Measurements from ENCODE around the gene HOXC11.

Gene HOXC11

DNA sequence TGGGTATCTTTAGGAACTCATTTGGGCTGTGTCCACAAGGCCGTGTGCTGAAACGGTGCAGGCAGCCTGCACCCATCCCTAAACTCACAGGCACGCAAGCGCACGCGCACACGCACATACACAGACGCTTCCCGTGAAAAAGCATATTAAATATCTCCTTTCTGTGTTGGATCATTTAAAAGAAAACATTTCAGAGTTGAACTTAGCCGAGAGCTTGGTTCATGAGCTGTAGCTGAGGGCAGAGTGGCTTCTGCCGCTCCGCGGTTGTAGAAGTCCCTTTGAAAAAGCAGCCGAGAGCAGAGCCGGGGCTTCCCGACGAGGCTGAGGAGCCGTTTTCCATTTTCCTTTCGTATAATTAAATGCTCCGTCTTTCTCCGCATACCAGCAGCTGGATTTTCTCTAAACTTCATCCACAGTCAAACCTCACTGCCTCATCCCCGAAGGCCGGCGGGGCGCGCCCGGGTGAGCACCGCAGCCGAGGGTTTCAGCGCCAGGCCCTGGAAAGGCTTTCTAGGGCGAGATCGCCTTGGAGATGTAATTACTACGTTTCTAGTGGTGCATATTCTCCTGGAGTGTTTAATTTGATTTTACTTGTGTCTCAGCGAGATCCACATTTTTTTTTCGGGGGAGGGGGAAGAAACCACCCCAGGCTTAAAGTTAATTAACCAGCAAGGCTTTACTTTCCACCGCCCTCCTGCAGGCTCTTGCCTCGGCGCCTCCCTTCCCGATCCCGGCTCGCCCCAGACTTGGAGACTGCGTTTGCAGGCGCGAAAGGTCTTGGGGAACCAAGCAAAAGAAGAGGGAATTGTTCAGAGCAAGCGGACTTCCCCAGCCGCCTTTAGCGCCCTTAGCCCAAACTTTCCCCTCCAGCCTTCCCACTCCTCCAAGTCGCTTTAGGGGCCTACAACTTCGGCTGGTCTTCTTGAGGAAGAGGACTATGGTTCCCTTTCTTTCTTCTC lies 37.3 kb upstream of the HOXC11 start:
- DNase-seq (ENCODE audit: insufficient read length, low spot score): no peak
- TF ChIP-seq TAF1 (IDR thresholded peaks at IDR 0.05; ENCODE audit: low read depth, low read length) (no peak), POLR2A (IDR thresholded peaks at IDR 0.05; ENCODE audit: low read depth, low read length) (no peak), POLR2AphosphoS5 (IDR thresholded peaks at IDR 0.05; ENCODE audit: low read depth, low read length) (no peak), POU2F2 (IDR thresholded peaks at IDR 0.05; ENCODE audit: low read depth, low read length) (no peak), SPI1 (IDR thresholded peaks at IDR 0.05; ENCODE audit: low read depth, low read length) (no peak), PAX5 (IDR thresholded peaks at IDR 0.05; ENCODE audit: insufficient read depth, low read length, severe bottlenecking) (no peak)
- no peak for FAIRE-seq

DNA sequence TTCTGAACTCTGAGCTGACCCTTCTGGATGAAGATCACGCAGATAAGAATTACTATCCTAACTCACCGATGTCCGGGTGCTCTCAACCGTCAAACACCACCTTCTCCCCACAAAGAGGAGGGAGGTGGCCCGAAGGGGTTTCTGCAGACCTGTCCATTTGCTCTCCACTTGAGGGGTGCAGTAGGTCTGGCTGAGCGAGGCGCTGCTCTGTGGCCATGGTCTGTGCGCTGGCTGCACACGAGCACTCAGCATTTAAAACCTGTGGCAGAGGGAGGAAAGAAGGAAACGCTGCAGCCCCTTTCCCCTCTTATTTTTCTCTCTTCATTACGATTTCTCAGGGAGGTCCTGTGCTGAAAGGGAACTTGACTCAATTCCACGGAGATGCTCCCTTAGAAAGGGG lies 35.8 kb upstream of the HOXC11 start:
- no peak for DNase-seq (ENCODE audit: insufficient read length, low spot score)
- no peak for TF ChIP-seq SPI1 (IDR thresholded peaks at IDR 0.05; ENCODE audit: low read depth, low read length)
- no peak for TF ChIP-seq POLR2A (IDR thresholded peaks at IDR 0.05; ENCODE audit: low read depth, low read length)
- TF ChIP-seq PAX5 (IDR thresholded peaks at IDR 0.05; ENCODE audit: insufficient read depth, low read length, severe bottlenecking): no peak
- TF ChIP-seq POLR2AphosphoS5 (IDR thresholded peaks at IDR 0.05; ENCODE audit: low read depth, low read length): no peak
- TF ChIP-seq TAF1 (IDR thresholded peaks at IDR 0.05; ENCODE audit: low read depth, low read length): no peak
- no peak for TF ChIP-seq POU2F2 (IDR thresholded peaks at IDR 0.05; ENCODE audit: low read depth, low read length)
- FAIRE-seq: no peak

DNA sequence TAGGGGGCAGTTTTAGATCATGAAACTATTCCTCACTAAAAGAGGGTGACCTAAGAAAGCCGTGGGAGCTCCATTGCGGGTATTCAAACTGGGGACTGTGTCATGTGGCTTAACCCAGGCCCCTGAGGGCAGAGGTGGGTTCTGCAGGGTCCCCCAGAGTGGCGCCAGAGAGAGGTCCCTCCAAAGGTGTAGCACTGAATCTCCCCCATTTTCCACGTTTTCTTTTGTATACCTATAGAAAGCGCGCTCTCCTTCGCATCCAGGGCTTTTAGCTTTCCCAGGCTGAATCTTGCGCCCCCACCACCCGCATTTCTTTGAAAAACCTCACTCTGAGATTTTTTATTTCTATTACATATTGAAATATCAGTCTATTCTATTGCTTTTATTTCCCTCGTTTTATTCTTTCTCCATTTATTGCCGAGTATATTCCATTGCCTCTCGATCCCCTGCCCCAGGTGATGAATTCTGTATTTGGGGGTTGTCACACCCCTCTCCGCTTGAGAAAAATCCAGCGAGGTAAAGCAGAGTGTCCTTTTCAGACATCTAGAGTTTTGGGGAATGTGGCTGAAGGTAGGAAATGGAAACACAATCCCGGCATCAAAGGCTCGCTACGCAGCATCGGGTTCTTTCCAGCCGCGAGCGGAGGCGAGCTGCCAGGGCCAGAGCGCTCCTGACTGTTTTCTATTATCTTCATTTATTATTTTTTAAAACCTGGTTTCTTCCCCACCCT lies 35.2 kb upstream of the HOXC11 start:
- TF ChIP-seq POLR2A (IDR thresholded peaks at IDR 0.05; ENCODE audit: low read depth, low read length) (no peak), SPI1 (IDR thresholded peaks at IDR 0.05; ENCODE audit: low read depth, low read length) (no peak)
- FAIRE-seq: no peak
- DNase-seq (ENCODE audit: insufficient read length, low spot score): no peak

DNA sequence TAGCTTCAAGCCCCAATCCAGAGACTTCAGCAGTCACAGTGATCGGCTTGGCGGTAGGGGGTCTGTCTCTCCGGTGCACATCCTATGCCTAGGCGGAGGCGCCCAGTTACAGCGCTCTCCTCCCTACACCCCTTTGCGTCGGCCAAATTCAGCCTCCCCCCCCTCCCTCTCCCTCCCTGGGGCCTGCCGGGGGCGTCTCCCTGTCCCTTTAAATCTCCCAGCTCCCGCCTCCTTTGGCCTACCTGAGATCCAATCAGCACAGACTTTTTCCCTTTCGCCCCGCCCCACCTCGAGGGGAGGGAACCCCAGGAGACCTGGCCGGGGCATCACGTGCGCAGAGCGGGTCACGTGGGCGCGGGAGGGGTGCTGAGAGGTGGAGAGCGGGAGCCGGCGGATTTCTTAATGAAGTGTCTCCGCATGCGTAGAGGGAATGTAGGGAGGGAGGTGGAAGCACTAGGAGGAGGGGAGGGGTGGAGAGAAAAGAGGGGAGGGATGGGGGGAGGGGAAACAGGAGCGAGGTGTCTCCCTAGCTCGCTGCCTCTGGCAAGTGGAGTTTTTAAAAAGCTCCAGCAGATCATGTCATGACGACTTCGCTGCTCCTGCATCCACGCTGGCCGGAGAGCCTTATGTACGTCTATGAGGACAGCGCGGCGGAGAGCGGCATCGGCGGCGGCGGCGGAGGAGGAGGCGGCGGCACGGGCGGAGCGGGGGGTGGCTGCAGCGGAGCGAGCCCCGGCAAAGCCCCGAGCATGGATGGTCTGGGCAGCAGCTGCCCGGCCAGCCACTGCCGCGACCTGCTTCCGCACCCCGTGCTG lies 34.4 kb upstream of the HOXC11 start, which contains the start of gene HOXC13:
TSS of gene HOXC13 (plus strand) at position 506 of the 815 bp plus-strand sequence. CDS start at position 582, 76 bp downstream.
- FAIRE-seq: no peak
- DNase-seq (ENCODE audit: insufficient read length, low spot score): no peak
- no peak for TF ChIP-seq POU2F2 (IDR thresholded peaks at IDR 0.05; ENCODE audit: low read depth, low read length)
- TF ChIP-seq TAF1 (IDR thresholded peaks at IDR 0.05; ENCODE audit: low read depth, low read length): no peak

DNA sequence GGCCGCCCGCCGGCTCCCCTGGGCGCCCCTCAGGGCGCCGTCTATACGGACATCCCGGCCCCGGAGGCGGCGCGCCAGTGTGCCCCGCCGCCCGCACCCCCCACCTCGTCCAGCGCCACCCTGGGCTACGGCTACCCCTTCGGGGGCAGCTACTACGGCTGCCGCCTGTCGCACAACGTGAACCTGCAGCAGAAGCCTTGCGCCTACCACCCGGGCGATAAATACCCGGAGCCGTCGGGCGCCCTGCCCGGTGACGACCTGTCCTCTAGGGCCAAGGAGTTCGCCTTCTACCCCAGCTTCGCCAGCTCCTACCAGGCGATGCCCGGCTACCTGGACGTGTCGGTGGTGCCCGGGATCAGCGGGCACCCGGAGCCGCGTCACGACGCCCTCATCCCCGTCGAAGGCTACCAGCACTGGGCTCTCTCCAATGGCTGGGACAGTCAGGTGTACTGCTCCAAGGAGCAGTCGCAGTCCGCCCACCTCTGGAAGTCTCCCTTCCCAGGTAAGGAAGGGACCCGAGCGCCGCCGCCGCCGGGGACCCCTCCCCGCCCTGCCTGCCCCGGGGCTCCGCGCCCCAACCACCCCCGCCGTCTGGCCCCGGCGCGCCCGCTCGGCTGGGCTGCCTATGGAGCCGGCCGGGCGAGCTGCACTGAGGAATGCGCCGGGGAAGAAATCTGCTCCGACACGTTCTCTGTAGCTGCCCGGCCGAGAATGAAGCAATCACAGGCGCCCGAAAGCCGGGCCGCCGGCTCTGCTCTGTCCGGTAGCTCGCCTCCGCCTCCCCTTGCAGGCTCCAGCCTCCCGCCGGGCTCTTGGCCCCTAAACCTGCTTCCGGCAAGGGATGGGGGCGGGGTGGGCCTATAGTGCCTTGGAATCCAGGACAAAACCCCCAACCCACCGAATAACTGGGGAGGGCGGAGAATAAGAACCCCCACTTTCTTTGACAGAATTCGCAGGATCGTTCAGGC lies 33.5 kb upstream of the HOXC11 start:
- no peak for FAIRE-seq
- no peak for DNase-seq (ENCODE audit: insufficient read length, low spot score)
- no peak for TF ChIP-seq SPI1 (IDR thresholded peaks at IDR 0.05; ENCODE audit: low read depth, low read length)
- TF ChIP-seq POLR2A (IDR thresholded peaks at IDR 0.05; ENCODE audit: low read depth, low read length): no peak
- no peak for TF ChIP-seq POLR2AphosphoS5 (IDR thresholded peaks at IDR 0.05; ENCODE audit: low read depth, low read length)
- TF ChIP-seq POU2F2 (IDR thresholded peaks at IDR 0.05; ENCODE audit: low read depth, low read length): no peak
- TF ChIP-seq PAX5 (IDR thresholded peaks at IDR 0.05; ENCODE audit: insufficient read depth, low read length, severe bottlenecking): no peak
- no peak for TF ChIP-seq TAF1 (IDR thresholded peaks at IDR 0.05; ENCODE audit: low read depth, low read length)

DNA sequence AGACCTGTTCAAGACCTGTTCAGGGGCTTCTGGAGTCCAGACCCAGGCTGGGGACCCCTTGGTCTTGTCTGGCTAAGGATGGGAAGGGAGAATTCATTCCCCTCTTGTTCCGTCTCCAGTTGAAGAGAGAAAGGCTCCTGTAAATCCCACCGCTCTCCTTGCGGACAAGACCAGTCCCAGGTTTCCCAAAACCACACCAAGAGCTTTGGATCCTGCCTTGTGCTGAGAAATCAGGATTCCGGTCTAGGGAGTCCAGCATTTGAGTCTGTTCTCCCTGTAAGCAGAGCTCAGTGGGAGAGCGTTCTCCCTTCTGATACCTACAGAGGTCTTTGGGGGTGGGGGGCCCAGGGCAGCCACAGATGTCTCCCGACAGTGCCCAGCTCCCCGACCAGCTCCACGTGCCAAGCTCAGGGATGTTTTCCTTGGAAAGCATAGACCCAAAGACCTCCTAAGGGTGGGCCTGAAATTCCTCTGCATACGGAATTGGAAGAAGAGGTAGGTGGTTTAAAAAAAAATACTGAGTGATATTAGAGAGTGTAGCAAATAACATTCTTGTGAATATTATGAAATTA lies 32.4 kb upstream of the HOXC11 start:
- no peak for TF ChIP-seq PAX5 (IDR thresholded peaks at IDR 0.05; ENCODE audit: insufficient read depth, low read length, severe bottlenecking)
- TF ChIP-seq TAF1 (IDR thresholded peaks at IDR 0.05; ENCODE audit: low read depth, low read length): no peak
- TF ChIP-seq SPI1 (IDR thresholded peaks at IDR 0.05; ENCODE audit: low read depth, low read length): no peak
- TF ChIP-seq POU2F2 (IDR thresholded peaks at IDR 0.05; ENCODE audit: low read depth, low read length): no peak
- no peak for TF ChIP-seq POLR2A (IDR thresholded peaks at IDR 0.05; ENCODE audit: low read depth, low read length)
- TF ChIP-seq POLR2AphosphoS5 (IDR thresholded peaks at IDR 0.05; ENCODE audit: low read depth, low read length): no peak
- DNase-seq (ENCODE audit: insufficient read length, low spot score): no peak
- FAIRE-seq: no peak

DNA sequence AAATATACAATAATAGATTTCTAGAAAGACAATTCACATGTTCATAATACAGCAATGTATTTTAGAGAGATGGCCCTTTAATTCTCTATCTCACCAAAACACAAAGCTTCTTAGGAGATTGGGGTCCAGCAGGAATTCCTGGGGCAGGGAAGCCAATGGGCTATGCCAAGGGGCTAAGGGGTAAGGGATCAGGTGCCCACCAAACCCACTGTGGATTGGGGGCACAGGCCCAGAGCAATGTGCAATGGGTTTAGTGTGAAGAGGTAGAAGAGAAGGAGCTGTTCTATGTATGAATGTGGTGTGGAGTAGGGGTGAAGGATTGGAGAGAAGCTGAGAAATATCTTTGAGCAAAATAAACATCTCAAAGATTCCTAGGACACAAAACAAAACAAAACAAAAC lies 31.7 kb upstream of the HOXC11 start:
- TF ChIP-seq POU2F2 (IDR thresholded peaks at IDR 0.05; ENCODE audit: low read depth, low read length) (no peak), PAX5 (IDR thresholded peaks at IDR 0.05; ENCODE audit: insufficient read depth, low read length, severe bottlenecking) (no peak), TAF1 (IDR thresholded peaks at IDR 0.05; ENCODE audit: low read depth, low read length) (no peak), POLR2A (IDR thresholded peaks at IDR 0.05; ENCODE audit: low read depth, low read length) (no peak), SPI1 (IDR thresholded peaks at IDR 0.05; ENCODE audit: low read depth, low read length) (no peak), POLR2AphosphoS5 (IDR thresholded peaks at IDR 0.05; ENCODE audit: low read depth, low read length) (no peak)
- DNase-seq (ENCODE audit: insufficient read length, low spot score) (no peak), FAIRE-seq (no peak)

DNA sequence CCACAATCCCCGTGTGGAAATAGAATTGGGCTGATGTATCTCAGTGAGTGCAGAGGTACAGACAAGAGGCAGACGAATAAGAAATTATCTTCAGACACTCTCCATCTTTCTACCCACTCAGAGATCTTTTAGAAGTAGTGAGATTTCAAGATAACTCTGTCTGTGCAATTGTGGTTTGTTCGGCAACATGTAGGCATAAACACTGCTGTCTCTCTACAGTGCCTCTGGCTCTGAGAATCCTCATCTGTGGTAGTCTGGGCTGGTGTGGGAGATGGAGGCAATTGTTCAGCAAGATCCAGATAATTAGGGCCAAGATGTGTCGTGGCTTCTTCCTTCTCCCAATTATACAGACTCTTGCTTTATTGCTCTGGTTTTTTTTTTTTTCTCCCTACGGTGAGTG lies 31.2 kb upstream of the HOXC11 start:
- FAIRE-seq: no peak

More for the DNA sequence above, 31.2 kb upstream of the HOXC11 start:
- DNase-seq (ENCODE audit: insufficient read length, low spot score): no peak
- TF ChIP-seq PAX5 (IDR thresholded peaks at IDR 0.05; ENCODE audit: insufficient read depth, low read length, severe bottlenecking) (no peak), POLR2AphosphoS5 (IDR thresholded peaks at IDR 0.05; ENCODE audit: low read depth, low read length) (no peak), TAF1 (IDR thresholded peaks at IDR 0.05; ENCODE audit: low read depth, low read length) (no peak), POLR2A (IDR thresholded peaks at IDR 0.05; ENCODE audit: low read depth, low read length) (no peak), SPI1 (IDR thresholded peaks at IDR 0.05; ENCODE audit: low read depth, low read length) (no peak), POU2F2 (IDR thresholded peaks at IDR 0.05; ENCODE audit: low read depth, low read length) (no peak)
